Embryonic facial prominence (tissue), 1 donor: ENCODE data around the gene PCGF3.
"Not testable (repeated sequence)": the region's sequence is repeated elsewhere in the genome, so short reads cannot be mapped to it uniquely, and the experiment has no call there.

Experiments used
- DNase-seq: peaks from one replicate; pipeline ENCODE4 v3.0.0-alpha.2; 2016; ENCODE audit errors: extremely low spot score

The PCGF3 gene

DNA sequence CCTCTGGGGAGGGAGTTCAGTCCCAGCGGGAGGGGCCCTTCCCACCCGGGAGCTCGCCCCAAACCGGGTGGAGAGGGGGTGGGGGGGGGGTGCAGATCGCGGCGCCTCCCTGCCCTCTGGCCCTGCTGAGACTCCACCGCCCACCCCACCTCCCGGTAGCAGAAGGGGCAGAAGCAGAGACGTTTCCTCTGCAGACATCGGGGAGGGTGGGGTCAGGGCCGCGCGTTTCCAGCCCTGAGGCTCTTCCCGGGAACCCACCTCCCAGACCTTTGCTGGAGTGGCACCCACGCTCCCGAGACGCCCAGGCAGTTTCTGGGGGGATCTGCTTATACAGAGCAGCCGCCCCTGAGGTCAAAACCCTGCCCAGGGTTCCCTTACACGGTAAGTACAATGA is 90.1 kb downstream of the PCGF3 start:
- no peak for DNase-seq

DNA sequence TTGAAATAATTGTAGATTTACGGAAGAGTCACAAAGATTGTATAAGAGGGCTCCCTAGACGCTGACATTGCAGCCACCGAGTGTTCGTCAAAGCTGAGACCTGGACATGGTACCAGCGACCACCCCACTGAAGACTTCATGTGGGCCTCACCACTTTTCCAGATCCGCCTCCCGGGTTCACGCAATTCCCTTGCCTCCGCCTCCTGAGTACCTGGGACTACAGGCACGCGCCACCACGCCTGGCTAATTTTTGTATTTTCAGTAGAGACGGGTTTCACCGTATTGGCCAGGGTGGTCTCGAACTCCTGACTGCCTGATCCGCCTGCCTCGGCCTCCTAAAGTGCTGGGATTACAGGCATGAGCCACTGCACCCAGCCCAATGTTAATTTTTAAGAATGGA is 90.6 kb downstream of the PCGF3 start:
- DNase-seq, result no peak

DNA sequence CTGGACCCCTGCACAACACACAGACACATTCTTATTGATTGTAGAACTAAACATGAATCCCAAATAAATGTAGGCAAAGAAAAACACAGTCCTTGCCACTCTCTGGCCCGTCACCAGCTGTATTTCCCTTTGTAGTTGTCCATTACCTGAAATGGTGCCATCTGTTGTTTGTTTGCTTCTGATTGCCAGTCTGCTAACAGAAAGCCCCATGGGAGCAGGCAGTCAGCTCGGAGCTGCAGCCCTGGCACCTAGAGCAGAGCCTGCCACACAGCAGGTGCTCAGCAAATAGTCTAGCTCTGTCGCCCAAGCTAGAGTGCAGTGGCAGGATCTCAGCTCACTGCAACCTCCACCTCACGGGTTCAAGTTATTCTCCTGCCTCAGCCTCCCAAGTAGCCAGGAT is 91.4 kb downstream of the PCGF3 start:
- no peak for DNase-seq

DNA sequence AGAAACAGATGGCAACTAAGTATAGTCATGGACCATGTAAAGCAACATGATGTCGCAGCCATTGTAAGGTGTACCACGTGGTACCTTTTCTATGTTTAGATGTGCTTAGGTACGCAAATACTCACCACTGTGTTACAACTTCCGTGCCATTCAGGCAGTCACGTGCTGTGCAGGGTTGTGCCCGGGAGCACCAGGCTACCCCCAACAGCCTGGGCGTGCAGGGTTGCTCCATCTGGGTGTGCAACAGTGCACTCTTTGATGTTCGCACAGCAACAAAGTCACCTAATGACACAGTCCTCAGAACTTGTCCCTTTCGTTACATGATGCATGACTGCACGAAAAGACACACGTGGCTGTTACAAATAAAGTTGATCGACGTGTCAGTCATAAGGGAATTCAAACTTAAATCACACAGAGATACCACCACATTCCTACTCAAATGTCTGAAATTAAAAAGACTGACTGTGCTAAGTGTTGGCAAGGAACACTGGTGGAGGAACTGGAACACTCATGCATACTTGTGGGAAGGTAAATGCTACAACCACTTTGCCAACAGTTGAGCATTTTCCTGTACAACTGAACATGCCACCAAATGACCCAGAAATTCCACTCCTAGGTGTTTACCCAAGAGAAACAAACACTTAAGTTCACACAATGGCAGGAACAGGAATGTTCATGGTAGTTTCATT is 95.9 kb downstream of the PCGF3 start:
- DNase-seq, result no peak

DNA sequence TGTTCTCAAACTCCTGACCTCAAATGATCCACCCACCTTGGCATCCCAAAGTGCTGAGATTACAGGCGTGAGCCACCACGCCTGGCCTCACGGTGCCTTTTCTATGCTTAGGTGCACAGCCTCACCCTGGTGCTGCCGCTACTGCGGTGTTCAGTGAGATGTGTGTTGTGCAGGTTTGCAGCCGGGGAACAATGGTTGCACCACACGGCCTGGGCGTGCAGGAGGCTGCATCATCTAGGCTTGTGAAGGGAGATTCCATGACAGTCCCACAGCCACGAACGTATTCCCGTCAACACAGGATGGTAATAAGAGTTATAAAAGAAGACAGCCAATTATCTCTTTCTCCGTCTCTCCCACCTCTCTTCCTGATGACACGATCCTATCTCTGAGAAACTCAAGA is 98.3 kb downstream of the PCGF3 start:
- no peak for DNase-seq

DNA sequence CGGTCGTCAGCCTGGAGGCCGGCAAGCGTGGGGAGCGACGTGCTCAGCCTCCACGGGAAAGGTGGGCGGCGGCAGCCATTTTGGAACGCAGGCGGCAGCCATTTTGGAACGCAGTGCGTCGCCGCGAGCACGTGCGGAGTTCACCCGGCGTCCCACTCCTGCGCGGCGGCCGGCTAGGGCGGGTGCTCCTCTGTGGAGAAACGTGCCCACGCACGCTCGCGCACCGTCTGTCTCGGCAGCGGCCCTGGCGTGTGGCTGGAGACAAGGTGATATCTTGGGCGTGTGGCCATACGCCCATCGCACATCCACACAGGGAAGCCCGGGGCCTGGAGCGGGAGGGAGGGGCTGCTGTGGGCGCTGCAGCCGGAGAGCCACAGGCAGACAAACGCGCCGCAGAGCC is 99.2 kb downstream of the PCGF3 start:
- DNase-seq, result no peak

DNA sequence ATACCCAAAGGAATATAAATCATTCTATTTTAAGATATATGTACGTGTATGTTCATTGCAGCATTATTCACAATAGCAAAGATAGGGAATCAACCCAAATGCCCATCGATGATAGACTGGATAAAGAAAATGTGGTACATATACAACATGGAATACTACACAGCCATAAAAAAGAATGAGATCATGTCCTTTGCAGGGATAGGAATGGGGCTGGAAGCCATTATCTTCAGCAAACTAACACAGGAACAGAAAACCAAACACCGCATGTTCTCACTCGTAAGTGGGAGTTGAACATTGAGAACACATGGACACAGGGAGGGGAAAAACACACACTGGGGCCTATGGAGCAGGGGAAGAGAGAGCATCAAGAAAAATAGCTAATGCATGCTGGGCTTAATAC is 101.3 kb downstream of the PCGF3 start:
- not testable (repeated sequence) for DNase-seq

DNA sequence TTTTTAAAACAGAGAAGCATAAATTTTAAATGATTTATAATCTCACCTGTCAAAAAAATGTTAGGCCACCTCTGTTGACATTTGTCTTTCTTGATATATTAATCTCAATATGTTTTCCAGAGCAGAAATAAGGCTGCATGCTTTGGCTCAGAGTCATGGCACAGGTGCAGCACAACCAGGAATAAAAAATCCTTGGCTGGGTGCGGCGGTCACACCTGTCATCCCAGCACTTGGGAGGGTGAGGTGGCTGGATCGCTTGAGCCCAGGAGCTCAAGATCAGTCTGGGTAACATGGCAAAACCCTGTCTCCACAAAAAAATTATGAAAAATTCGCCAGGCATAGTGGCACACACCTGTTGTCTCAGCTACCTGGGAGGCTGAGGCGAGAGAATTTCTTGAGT is 102.2 kb downstream of the PCGF3 start:
- DNase-seq, result no peak

DNA sequence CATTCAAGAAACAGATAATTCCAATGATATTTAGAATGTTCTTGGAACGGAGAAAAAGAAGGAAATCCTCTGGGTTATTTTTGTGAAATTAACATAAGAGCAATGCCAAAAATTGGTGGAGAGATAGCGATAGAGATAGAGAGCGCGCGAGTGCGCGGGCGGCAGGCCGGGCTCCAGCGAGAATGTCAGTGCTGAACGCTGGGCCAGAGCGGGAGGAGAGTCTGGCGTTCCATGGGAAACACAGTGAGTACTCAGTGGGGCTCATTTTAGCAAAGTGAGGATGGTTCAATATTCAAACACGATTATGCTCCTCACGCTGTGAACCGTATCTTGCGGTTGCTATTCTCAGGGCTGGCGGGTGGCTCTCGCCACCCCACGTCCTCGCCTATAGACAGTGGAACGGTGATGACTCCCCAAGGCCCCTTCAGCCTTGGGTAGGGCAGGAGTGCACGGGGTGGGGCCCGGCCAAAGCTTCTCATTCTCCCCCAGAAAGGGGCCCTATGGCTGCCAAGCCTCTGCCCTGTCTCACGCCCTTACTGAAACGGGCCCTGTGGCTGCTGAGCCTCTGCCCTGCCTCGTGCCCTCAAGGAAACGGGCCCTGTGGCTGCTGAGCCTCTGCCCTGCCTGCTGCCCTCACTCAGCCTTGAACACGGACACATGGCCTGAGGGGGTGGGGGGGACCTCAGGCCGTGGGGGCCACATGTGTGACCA is 103.4 kb downstream of the PCGF3 start:
- DNase-seq, result no peak

DNA sequence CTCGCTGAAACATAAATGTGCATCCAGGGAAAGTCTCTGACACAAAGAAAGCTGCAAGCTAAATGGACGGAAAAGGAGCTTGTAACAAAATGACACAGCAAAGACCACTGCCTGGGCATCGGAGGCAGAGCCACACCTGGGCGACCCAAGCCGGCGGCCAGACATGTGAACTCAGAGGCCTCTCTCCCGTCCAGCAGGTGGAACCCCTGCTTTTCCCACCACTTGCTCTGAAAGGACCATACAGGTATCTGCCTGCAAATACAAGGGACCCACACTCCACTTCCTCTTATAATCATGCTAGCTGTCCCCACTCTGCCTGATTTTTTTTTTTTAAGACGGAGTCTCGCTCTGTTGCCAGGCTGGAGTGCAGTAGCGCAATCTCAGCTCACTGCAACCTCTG is 108.3 kb downstream of the PCGF3 start:
- no peak for DNase-seq

DNA sequence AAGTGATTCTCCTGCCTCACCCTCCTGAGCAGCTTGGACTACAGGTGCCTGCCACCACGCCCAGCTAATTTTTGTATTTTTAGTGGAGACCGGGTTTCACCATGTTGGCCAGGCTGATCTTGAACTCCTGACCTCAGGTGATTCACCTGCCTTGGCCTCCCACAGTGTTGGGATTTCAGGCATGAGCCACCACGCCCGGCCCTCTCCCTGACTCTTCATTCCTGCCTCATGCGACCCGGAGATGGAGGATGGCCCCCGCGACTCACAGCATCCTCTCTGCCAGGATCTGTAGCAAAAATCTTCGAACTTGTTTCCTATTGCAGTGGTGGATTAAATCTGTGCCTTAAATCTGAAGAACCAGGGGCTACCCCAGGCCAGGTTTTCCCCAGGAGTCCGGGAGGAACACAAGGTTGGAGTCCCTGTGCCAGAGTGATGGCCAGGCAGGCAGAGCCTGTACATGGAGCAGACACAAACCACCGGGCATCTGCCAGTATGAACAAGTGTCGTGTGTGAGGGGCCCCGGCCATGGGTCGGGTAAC is 108.7 kb downstream of the PCGF3 start:
- no peak for DNase-seq

DNA sequence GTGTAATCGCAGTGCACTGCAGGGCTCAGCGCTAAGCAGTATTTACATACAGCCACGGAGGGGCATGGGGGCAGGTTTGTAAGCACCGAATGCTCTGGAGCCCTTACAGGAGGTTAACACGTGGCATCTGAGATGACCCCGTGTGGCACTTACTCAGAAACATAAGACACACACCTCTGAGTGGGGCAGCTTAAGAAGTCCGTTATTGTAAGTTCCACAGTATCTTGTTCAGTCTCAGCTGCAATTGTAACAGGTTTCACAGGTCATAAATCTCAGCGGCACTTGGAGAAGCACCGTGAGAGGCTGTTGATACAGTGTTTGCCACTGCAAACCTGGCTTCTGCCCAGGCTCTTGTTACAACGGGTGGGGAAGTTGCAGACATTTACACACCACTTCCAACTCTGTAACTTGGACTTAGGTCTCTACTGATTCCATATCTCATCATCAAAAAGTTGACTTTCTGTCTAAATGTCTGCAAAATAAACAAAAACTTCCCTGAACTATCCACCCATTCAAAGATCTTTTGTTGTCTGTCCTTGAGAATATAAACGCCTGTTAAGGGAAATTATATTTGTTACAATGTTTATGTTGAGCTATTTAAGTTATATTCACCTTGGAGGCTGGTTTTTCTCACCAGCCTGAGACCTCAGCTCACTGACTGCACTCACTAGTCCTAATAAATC is 110.0 kb downstream of the PCGF3 start:
- no peak for DNase-seq

DNA sequence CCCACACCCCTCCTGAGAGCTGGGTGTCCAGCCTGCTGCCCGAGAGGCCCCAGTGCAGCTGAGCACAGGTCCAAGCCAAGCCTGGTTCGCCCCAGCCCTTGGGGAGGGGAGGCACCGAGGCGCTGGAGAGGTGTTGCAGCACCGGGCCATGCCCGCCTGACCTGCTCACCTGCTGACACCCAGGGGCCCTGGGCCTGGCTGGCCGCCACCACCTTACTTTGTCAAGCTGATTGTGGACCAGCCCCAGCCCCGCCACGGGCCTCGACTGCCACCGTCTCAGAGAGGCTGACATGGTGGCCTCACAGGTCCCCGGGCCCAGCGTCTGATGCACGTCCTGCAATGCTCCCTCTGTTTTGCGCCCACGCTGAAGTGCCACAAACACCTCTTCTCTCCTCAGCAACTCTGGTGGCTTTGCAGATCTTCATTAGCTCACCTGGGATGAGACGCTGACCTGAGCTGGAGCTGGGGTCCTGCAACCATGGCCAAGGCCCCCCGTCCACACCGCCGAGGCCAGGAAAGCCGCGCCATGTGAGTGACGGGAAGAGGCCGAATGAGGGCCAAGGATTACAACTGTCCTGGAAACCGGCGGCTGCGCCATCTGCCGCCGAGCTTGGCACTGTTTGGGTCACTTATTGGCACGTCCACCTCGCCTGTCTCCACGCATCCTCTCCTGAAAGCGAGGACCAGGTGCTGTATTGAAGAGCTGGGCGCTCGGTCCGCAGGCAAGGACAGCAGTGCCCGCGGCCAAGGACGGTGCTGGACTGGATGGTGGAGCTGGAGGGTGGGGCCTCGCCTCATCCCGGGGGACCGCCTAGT is 112.7 kb downstream of the PCGF3 start:
- DNase-seq, result no peak

DNA sequence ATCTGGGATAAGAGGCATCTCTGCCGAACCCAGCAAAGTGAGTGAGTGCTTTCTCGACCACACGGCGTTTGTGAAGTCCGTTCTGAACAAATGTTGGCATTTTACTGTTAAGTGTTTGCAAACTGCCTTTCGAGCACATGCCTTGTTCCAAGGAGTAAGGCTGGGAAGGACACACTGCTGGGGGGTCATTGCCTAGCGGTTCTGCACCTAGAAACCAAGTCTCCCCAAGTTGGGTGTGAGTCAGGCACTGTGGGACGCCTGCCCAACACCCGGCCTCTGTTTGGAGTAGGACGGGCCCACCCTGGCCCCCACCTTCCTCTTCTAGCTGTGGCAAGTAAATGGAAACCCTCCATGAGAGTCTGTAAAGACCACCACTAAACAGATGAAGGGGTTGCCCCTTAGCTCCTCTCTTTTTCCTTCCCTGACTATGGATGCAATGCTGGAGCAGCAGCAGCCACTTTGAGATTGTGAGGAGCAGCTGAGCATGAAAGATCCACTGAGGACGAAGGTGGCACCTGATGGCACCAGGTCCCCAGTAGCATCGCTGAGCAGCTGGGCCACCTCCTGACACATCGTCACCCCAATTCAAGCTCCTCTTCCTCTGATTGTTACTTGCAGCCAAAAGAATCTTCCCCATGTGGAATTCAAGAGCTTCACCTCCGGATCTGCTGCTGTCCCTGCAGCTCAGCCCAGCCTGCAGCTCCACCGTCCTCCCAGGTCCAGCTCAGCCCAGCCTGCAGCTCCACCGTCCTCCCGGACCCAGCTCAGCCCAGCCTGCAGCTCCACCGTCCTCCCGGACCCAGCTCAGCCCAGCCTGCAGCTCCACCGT is 114.0 kb downstream of the PCGF3 start:
- DNase-seq, result no peak
